Measurements from ENCODE around the gene PTGIS.

GRCh38 chr20:49589747-49590146 lies 21.8 kb upstream of the PTGIS start:
- TF ChIP-seq EZH2 (IDR thresholded peaks at IDR 0.05; ENCODE audit: insufficient read depth, poor library complexity, severe bottlenecking): no peak
- TF ChIP-seq EZH2phosphoT487 (IDR thresholded peaks at IDR 0.05; ENCODE audit: insufficient read depth, low read depth): no peak
